ENCODE results near the gene DSE.

DSE gene

GRCh38 chr6:116409756-116410155 is 39.0 kb downstream of the DSE start:
- Histone ChIP-seq H3K4me1 (ENCODE audit: control insufficient read depth, insufficient read depth, low read length, poor library complexity, severe bottlenecking) (peaks cover 19% of the 10 kb centered on the region), H3K4me3 (ENCODE audit: extremely low read depth, insufficient read depth, low read length, poor library complexity, severe bottlenecking) (no peak overlapping the region), H3K36me3 (ENCODE audit: control insufficient read depth, insufficient read depth, low read length) (peaks cover 10% of the 10 kb centered on the region), H3K9me3 (ENCODE audit: control insufficient read depth, low read length) (no peaks in the 10 kb centered on the region), H3K27ac (ENCODE audit: low read depth, low read length, severe bottlenecking) (no peak overlapping the region)
- WGBS, 2 experiments (ENCODE audit: insufficient coverage in 2 of 2), result 84 to 88% methylated on average over 2 of the region's 3 CpGs

DNA sequence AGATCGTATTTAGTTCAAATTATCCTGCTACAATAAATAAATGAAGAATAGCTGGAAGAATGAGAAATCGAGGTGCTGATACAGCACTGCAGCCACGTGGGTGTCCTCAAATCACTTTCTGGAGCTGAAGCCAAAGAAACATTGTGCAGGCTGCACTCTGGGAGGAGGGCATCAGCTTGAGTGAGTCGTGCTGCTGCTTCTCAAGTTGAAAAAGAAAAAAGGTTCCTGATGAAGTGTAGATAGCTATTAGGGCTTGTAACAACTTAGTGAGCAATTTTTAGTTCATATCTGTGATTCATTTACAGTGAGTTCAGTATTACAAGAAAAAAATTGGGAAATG is 40.5 kb downstream of the DSE start:
- Histone ChIP-seq H3K4me3 (ENCODE audit: extremely low read depth, insufficient read depth, low read length, poor library complexity, severe bottlenecking) (no peak overlapping the region), H3K36me3 (ENCODE audit: control insufficient read depth, insufficient read depth, low read length) (peaks cover 10% of the 10 kb centered on the region), H3K4me1 (ENCODE audit: control insufficient read depth, insufficient read depth, low read length, poor library complexity, severe bottlenecking) (peaks cover 16% of the 10 kb centered on the region), H3K27ac (ENCODE audit: low read depth, low read length, severe bottlenecking) (peak overlapping the region; percentile 13), H3K9me3 (ENCODE audit: control insufficient read depth, low read length) (no peaks in the 10 kb centered on the region)
- 70 to 83% methylated on average over 2 to 3 of the region's 4 CpGs for WGBS, 2 experiments (ENCODE audit: insufficient coverage in 2 of 2)

- Histone ChIP-seq H3K27ac (ENCODE audit: low read depth, low read length, severe bottlenecking) (no peak overlapping the region), H3K9me3 (ENCODE audit: control insufficient read depth, low read length) (no peaks in the 10 kb centered on the region), H3K4me3 (ENCODE audit: extremely low read depth, insufficient read depth, low read length, poor library complexity, severe bottlenecking) (no peak overlapping the region), H3K4me1 (ENCODE audit: control insufficient read depth, insufficient read depth, low read length, poor library complexity, severe bottlenecking) (peaks cover 11% of the 10 kb centered on the region), H3K36me3 (ENCODE audit: control insufficient read depth, insufficient read depth, low read length) (peaks cover 10% of the 10 kb centered on the region)
Measured at GRCh38 chr6:116412270-116412669, 41.5 kb downstream of the DSE start.

DNA sequence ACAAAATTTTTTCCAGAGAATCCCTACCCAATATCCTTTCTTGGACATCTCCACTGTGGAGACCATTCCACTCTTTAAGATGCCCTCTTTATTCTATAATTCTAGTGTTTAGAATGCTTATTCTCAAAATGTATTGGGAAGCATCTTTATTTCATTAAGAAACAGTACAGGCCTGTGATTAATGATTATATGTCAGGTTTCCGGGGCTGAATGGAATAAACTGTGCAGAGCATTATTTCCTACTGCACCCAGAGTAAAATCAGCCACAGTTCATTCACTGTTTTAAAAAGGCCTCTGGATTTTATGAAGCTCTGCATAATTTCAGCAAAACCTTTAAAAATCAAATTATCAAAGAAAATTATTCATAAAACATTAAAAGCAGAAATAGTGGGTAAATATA is 42.6 kb downstream of the DSE start:
- Histone ChIP-seq H3K36me3 (ENCODE audit: control insufficient read depth, insufficient read depth, low read length) (peaks cover 6% of the 10 kb centered on the region), H3K4me1 (ENCODE audit: control insufficient read depth, insufficient read depth, low read length, poor library complexity, severe bottlenecking) (peaks cover 11% of the 10 kb centered on the region), H3K9me3 (ENCODE audit: control insufficient read depth, low read length) (no peaks in the 10 kb centered on the region), H3K27ac (ENCODE audit: low read depth, low read length, severe bottlenecking) (no peak overlapping the region), H3K4me3 (ENCODE audit: extremely low read depth, insufficient read depth, low read length, poor library complexity, severe bottlenecking) (no peak overlapping the region)
- no CpG with 5 or more reads among the region's 1 CpG for WGBS, 2 experiments (ENCODE audit: insufficient coverage in 2 of 2)

DNA sequence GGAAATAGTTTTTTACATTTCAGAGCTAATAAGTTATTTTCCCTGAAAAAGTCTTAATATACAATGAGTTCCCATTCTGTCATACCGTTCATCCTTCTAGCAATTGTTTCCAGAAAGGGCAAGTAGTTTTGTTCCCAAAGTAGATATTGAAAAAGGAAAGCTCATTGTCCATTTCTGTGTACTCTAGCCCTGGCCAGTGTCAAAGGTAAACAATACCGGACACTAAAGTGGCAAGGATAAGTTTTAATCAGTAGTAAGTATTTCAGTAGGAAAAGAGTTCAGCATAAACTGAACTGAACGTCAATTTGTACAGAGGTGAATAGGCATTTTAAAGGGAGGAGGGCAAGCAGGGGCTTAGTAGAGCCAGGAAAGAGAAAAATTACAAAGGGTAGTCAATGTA is 46.9 kb downstream of the DSE start:
- Histone ChIP-seq H3K36me3 (ENCODE audit: control insufficient read depth, insufficient read depth, low read length) (peaks cover 3% of the 10 kb centered on the region), H3K4me1 (ENCODE audit: control insufficient read depth, insufficient read depth, low read length, poor library complexity, severe bottlenecking) (no peaks in the 10 kb centered on the region), H3K4me3 (ENCODE audit: extremely low read depth, insufficient read depth, low read length, poor library complexity, severe bottlenecking) (no peak overlapping the region), H3K27ac (ENCODE audit: low read depth, low read length, severe bottlenecking) (no peak overlapping the region), H3K9me3 (ENCODE audit: control insufficient read depth, low read length) (no peaks in the 10 kb centered on the region)
- 100% methylated on average over 2 to 3 of the region's 3 CpGs for WGBS, 2 experiments (ENCODE audit: insufficient coverage in 2 of 2)

GRCh38 chr6:116419069-116419786 is 48.5 kb downstream of the DSE start:
- Histone ChIP-seq H3K27ac (ENCODE audit: low read depth, low read length, severe bottlenecking) (no peak overlapping the region), H3K4me3 (ENCODE audit: extremely low read depth, insufficient read depth, low read length, poor library complexity, severe bottlenecking) (no peak overlapping the region), H3K4me1 (ENCODE audit: control insufficient read depth, insufficient read depth, low read length, poor library complexity, severe bottlenecking) (no peaks in the 10 kb centered on the region), H3K9me3 (ENCODE audit: control insufficient read depth, low read length) (no peaks in the 10 kb centered on the region), H3K36me3 (ENCODE audit: control insufficient read depth, insufficient read depth, low read length) (peaks cover 3% of the 10 kb centered on the region)
- WGBS, 2 experiments (ENCODE audit: insufficient coverage in 2 of 2), result 100% methylated on average over 2 of the region's 2 CpGs

DNA sequence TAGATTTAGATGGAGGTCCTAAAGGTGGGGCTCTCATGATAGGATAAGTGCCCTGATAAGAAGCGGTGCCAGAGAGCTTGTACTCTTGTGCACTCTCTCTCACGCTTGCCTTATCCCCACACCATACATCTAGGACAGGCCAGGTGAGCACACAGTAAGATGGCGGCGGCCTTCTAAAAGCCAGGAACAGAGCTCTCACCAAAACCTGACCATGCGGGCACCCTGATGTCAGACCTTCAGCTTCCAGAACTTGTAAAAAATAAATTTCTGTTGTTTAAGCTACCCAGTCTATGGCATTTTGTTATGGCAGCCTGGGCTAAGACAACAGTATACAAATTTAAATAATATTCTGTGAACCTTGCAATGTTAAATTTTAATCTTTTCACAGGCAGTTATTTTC is 49.6 kb downstream of the DSE start:
- Histone ChIP-seq H3K4me3 (ENCODE audit: extremely low read depth, insufficient read depth, low read length, poor library complexity, severe bottlenecking) (no peak overlapping the region), H3K4me1 (ENCODE audit: control insufficient read depth, insufficient read depth, low read length, poor library complexity, severe bottlenecking) (no peaks in the 10 kb centered on the region), H3K27ac (ENCODE audit: low read depth, low read length, severe bottlenecking) (no peak overlapping the region), H3K9me3 (ENCODE audit: control insufficient read depth, low read length) (no peaks in the 10 kb centered on the region), H3K36me3 (ENCODE audit: control insufficient read depth, insufficient read depth, low read length) (no peaks in the 10 kb centered on the region)
- 92 to 100% methylated on average over 2 of the region's 5 CpGs for WGBS, 2 experiments (ENCODE audit: insufficient coverage in 2 of 2)

- H3K27ac ChIP-seq (ENCODE audit: low read depth, low read length, severe bottlenecking), result no peak overlapping the region
- H3K4me3 ChIP-seq (ENCODE audit: extremely low read depth, insufficient read depth, low read length, poor library complexity, severe bottlenecking), result no peak overlapping the region
- H3K4me1 ChIP-seq (ENCODE audit: control insufficient read depth, insufficient read depth, low read length, poor library complexity, severe bottlenecking), result no peaks in the 10 kb centered on the region
- peaks cover 8% of the 10 kb centered on the region for H3K36me3 ChIP-seq (ENCODE audit: control insufficient read depth, insufficient read depth, low read length)
- 83% methylated on average over 1 of the region's 3 CpGs; no CpG with 5 or more reads in 1 of the 2 experiments for WGBS, 2 experiments (ENCODE audit: insufficient coverage in 2 of 2)
- no peaks in the 10 kb centered on the region for H3K9me3 ChIP-seq (ENCODE audit: control insufficient read depth, low read length)
Measured at GRCh38 chr6:116422238-116422637, 51.5 kb downstream of the DSE start.

- Histone ChIP-seq H3K4me1 (ENCODE audit: control insufficient read depth, insufficient read depth, low read length, poor library complexity, severe bottlenecking) (no peaks in the 10 kb centered on the region), H3K9me3 (ENCODE audit: control insufficient read depth, low read length) (no peaks in the 10 kb centered on the region), H3K4me3 (ENCODE audit: extremely low read depth, insufficient read depth, low read length, poor library complexity, severe bottlenecking) (no peak overlapping the region), H3K36me3 (ENCODE audit: control insufficient read depth, insufficient read depth, low read length) (peaks cover 24% of the 10 kb centered on the region), H3K27ac (ENCODE audit: low read depth, low read length, severe bottlenecking) (no peak overlapping the region)
- WGBS, 2 experiments (ENCODE audit: insufficient coverage in 2 of 2), result 100% methylated on average over 1 of the region's 1 CpG
Measured at GRCh38 chr6:116424001-116424400, 53.3 kb downstream of the DSE start.

DNA sequence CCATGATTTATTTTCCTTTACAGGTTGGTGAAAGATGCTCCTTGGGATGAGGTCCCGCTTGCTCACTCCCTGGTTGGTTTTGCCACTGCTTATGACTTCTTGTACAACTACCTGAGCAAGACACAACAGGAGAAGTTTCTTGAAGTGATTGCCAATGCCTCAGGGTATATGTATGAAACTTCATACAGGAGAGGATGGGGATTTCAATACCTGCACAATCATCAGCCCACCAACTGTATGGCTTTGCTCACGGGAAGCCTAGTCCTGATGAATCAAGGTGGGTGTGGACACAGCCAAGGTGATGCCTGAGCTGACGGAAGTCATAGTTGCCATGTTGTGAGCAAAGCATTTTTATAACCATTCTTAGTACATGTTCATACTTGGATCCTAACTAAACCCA is 55.8 kb downstream of the DSE start:
- H3K27ac ChIP-seq (ENCODE audit: low read depth, low read length, severe bottlenecking), result no peak overlapping the region
- no peaks in the 10 kb centered on the region for H3K4me1 ChIP-seq (ENCODE audit: control insufficient read depth, insufficient read depth, low read length, poor library complexity, severe bottlenecking)
- no peaks in the 10 kb centered on the region for H3K9me3 ChIP-seq (ENCODE audit: control insufficient read depth, low read length)
- H3K4me3 ChIP-seq (ENCODE audit: extremely low read depth, insufficient read depth, low read length, poor library complexity, severe bottlenecking), result no peak overlapping the region
- peaks cover 37% of the 10 kb centered on the region for H3K36me3 ChIP-seq (ENCODE audit: control insufficient read depth, insufficient read depth, low read length)
- 100% methylated on average over 1 of the region's 3 CpGs; no CpG with 5 or more reads in 1 of the 2 experiments for WGBS, 2 experiments (ENCODE audit: insufficient coverage in 2 of 2)

DNA sequence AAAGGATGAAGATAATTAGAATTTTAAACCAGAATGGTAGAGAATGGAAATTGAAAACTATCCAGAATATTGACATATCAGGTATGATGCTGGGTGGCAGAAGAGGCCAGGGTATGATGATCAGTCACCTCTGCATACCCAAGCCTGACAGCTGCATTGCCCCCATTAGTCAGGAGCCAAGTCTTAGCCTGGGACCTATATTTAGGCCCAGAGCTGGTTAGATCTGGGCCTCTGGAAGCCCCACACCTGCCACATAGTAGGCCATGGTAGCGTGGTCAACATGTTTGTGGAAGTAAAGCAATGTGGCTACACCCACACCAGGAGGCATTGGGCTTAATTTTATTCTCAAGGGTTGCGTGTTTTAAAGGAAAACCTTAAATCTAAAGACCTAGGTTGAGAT is 58.4 kb downstream of the DSE start:
- Histone ChIP-seq H3K9me3 (ENCODE audit: control insufficient read depth, low read length) (no peaks in the 10 kb centered on the region), H3K27ac (ENCODE audit: low read depth, low read length, severe bottlenecking) (no peak overlapping the region), H3K36me3 (ENCODE audit: control insufficient read depth, insufficient read depth, low read length) (peaks cover 50% of the 10 kb centered on the region), H3K4me1 (ENCODE audit: control insufficient read depth, insufficient read depth, low read length, poor library complexity, severe bottlenecking) (no peaks in the 10 kb centered on the region), H3K4me3 (ENCODE audit: extremely low read depth, insufficient read depth, low read length, poor library complexity, severe bottlenecking) (no peak overlapping the region)
- WGBS, 2 experiments (ENCODE audit: insufficient coverage in 2 of 2), result 90 to 100% methylated on average over 1 to 2 of the region's 2 CpGs

All from mesodermal cell (in vitro differentiated cells).